HG03520 (cell line): ENCODE results near the gene LONRF2.

Source experiments
- ATAC-seq: cut with Tn5 transposase; IDR thresholded peaks from one replicate; pipeline ENCODE4 v1.9.1; 2021; ENCODE audit warnings: mild to moderate bottlenecking, moderate library complexity; ENCODE audit not compliant: unreplicated experiment

The LONRF2 gene

GRCh38 chr2:100301881-100302584 lies 20.3 kb downstream of the LONRF2 start:
- ATAC-seq, result no peak

- ATAC-seq, result no peak
These were observed 22.8 kb downstream of the LONRF2 start for GRCh38 chr2:100299548-100299947.

- ATAC-seq, result no peak
These were observed 24.8 kb downstream of the LONRF2 start for GRCh38 chr2:100297511-100297910.

- no peak for ATAC-seq
These were observed 28.2 kb downstream of the LONRF2 start for GRCh38 chr2:100294162-100294497.

GRCh38 chr2:100293341-100294161 lies 28.8 kb downstream of the LONRF2 start:
- no peak for ATAC-seq

- ATAC-seq, result no peak
These were observed 30.2 kb downstream of the LONRF2 start for GRCh38 chr2:100292022-100292580.

GRCh38 chr2:100291152-100291970 lies 30.9 kb downstream of the LONRF2 start:
- ATAC-seq, result no peak

GRCh38 chr2:100290718-100291151 lies 31.6 kb downstream of the LONRF2 start:
- no peak for ATAC-seq

- ATAC-seq, result no peak
These were observed 33.3 kb downstream of the LONRF2 start for GRCh38 chr2:100289020-100289419.

- no peak for ATAC-seq
These were observed 36.0 kb downstream of the LONRF2 start for GRCh38 chr2:100286318-100286717.

- no peak for ATAC-seq
These were observed 36.6 kb downstream of the LONRF2 start for GRCh38 chr2:100285691-100286090.

GRCh38 chr2:100285011-100285410 lies 37.3 kb downstream of the LONRF2 start:
- ATAC-seq, result no peak

- ATAC-seq, result no peak
These were observed 38.4 kb downstream of the LONRF2 start for GRCh38 chr2:100283724-100284501.

- no peak for ATAC-seq
These were observed 40.5 kb downstream of the LONRF2 start for GRCh38 chr2:100281521-100282438.

GRCh38 chr2:100279586-100280534 lies 42.4 kb downstream of the LONRF2 start:
- no peak for ATAC-seq

GRCh38 chr2:100278986-100279385 lies 43.3 kb downstream of the LONRF2 start:
- no peak for ATAC-seq

GRCh38 chr2:100278501-100278900 lies 43.8 kb downstream of the LONRF2 start:
- no peak for ATAC-seq

GRCh38 chr2:100277540-100278207 lies 44.6 kb downstream of the LONRF2 start:
- ATAC-seq, result no peak
